HS-5 (cell line): ENCODE data around the gene CASZ1.

Source experiments
- DNase-seq: peaks from one replicate; pipeline ENCODE4 v3.0.0-alpha.2; 2012; ENCODE audit warnings: low read depth

CASZ1 gene, protein sequence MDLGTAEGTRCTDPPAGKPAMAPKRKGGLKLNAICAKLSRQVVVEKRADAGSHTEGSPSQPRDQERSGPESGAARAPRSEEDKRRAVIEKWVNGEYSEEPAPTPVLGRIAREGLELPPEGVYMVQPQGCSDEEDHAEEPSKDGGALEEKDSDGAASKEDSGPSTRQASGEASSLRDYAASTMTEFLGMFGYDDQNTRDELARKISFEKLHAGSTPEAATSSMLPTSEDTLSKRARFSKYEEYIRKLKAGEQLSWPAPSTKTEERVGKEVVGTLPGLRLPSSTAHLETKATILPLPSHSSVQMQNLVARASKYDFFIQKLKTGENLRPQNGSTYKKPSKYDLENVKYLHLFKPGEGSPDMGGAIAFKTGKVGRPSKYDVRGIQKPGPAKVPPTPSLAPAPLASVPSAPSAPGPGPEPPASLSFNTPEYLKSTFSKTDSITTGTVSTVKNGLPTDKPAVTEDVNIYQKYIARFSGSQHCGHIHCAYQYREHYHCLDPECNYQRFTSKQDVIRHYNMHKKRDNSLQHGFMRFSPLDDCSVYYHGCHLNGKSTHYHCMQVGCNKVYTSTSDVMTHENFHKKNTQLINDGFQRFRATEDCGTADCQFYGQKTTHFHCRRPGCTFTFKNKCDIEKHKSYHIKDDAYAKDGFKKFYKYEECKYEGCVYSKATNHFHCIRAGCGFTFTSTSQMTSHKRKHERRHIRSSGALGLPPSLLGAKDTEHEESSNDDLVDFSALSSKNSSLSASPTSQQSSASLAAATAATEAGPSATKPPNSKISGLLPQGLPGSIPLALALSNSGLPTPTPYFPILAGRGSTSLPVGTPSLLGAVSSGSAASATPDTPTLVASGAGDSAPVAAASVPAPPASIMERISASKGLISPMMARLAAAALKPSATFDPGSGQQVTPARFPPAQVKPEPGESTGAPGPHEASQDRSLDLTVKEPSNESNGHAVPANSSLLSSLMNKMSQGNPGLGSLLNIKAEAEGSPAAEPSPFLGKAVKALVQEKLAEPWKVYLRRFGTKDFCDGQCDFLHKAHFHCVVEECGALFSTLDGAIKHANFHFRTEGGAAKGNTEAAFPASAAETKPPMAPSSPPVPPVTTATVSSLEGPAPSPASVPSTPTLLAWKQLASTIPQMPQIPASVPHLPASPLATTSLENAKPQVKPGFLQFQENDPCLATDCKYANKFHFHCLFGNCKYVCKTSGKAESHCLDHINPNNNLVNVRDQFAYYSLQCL (N-terminal part only)

DNA sequence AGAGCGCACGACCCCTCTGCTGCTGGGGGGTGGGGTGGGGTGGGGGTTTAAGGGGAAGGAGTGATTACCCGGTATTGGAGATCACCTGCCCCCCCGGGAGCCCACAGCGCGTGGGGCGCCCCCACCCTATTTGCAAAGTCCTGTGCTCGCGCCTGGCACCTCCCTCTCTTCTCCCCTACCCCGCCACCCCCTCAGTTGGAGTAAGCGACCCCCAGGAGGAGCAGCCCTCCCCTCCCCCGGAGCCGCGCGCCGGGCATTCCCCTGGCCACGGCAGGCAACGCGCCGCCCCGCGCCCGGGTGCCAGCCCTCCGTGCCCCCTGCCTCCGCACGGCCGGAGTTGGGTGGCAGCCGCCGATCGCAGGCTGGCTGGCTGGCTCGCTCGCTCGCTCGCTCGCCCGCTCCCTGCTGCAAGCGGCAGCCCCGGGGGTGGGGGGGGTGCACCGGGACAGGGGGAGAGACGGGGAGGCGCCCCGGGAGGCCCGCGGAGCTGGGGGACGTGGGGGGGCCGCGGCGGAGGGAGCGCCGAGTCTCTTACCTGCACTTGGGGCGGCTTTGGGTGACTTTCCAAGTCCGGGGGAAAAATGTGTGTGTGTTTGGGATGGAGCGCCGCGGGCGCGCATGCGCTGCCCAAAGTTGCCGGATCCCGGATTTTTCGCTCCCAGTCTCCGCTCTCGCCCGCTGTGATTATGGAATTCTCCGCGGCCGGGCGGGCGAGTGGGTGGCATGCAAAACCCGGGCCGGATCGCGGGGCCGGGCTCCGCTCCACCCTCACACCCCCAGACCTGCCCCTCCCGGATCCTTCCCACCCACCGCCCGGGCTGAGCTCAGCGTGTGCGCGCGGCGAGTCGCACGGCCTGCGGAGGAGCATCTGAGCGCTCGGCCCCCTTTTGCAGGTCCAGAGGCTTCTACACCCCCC is at the start of gene CASZ1:
TSS of gene CASZ1 (minus strand) at position 618 of the 916 bp plus-strand sequence. CDS start 102,757 bp downstream, outside the sequence.
- peak; percentile 37 for DNase-seq

DNA sequence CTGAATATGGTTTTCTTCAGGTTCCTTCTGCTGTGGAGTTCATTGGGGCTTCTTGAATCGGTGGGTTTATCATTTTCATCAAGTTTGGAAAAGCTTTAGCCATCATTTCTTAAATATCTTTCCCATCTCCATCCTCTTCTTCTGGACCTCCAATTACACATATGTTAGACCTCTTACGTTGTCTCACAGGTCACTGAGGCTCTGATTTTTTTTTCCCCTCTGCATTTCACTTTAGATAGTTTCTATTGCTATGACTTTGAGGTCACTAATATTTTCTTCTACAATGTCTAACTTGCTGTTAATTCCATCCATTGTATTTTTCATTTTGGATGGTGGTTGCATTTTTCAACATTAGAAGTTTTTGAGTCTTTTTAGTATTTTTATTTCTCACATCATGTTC is 47.3 kb upstream of the CASZ1 start:
- no peak for DNase-seq

DNA sequence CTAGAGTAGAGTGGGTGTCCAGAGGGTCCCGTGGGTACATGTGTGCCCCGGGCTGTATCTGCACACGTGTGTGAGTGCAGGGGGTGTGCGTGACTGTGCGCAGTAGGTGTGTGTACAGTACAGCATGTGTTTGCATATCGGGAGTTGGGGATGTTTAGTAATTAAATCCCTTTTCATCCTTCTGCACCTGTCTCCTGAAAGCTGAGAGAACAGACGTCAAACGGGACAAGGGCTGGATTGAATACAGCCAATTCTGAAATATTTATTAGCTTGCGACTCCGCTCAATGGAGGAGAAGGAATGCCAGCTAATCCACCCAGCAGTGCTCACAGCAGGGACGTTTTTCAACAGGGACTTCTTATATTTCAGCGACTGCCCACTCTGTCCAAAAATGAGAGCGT is 44.7 kb upstream of the CASZ1 start:
- no peak for DNase-seq

DNA sequence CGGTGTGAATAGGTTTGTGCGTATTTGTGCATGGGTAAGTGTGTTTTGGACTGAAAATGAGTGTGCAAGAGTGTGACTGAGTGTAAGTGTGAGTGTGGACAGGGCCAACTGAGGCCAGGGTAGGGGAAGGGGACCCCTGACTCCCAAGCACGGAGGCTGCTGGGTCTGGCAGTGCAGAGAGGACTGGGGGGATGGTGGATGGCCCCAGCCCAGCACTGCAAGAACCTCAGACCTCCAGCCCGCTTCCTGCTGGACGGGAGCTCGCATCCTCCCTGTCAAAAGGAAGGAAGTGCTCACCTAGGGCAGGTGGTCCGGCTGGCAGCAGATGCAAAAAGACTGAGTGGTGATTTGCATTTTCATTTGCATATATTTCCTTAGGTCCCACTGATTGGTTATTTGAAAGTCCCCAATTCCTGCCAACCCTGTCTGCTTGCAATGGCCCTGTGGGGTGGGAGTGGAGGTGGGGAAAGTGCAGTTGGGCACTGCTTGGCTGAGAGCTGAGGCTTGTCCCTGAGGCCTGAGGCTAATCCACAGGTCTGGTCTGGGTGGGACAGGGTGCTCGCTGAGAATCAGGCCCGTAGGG is 42.8 kb upstream of the CASZ1 start:
- DNase-seq = no peak

DNA sequence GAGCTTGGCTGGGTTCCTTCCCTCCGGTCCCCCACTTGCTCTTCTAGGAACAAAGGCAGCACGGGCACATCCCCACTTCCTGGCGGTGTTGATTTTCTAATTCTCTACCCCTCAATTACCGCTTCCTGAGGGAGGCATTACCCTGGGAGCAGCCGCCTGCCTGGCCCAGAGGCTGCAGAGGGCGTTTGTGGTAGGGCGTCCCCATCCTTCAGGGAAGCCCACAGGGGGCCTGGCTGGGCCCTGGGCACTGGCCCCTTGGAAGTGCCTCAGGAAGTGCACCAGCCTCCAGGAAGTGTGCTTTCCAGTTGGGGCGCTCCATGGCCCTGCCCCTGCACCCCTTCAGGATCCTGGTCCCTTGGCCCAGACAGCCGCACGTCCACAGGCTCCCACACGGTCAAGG is 42.1 kb upstream of the CASZ1 start:
- DNase-seq = no peak

DNA sequence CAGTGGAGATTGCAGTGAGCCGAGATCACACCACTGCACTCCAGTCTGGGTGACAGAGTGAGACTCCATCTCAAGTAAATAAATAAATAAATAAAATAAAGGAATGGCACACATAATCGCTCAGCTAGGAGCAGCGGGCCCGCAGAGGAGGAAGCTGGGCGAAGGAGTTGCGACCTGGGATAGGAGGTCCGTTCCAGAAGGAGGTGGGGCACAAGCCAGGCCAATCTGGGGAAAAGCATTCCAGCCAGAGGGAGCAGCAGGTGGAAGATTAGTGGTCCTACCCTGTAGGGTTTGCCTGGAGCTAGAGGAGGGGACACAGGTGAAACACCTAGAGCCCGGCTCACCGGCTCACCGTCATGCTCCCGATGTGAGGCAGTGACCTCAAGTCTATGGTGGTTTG is 40.3 kb upstream of the CASZ1 start:
- no peak for DNase-seq

DNA sequence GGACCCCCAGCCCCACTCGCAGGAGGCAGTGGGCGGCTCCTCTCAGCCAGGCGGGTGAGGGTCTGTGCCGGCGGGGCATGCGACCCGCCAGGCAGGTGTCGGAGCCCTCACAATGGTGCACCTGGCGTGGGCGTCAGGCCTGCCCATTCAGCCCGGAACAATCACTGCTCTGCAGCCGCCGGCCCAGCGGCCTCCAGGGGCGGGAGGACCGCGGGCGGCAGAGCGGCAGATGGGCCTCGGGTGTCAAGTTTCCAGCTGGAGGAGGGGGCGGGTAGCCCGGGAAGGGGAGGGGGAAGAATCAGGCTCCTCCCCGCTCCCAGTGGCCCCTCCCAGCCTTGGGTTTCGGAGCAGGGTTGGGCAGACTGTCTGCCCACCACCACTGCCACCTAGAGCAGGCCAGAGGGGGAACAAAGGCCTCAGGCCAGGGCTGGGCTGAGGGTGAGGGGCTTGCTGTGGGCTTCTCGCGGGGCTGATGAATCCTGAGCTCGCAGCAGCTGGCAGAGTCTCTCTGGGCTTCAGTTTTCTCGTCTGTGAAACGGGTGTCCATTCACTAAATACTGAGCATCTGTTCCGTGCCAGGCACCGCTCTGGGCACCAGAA is 39.5 kb upstream of the CASZ1 start:
- DNase-seq = no peak

DNA sequence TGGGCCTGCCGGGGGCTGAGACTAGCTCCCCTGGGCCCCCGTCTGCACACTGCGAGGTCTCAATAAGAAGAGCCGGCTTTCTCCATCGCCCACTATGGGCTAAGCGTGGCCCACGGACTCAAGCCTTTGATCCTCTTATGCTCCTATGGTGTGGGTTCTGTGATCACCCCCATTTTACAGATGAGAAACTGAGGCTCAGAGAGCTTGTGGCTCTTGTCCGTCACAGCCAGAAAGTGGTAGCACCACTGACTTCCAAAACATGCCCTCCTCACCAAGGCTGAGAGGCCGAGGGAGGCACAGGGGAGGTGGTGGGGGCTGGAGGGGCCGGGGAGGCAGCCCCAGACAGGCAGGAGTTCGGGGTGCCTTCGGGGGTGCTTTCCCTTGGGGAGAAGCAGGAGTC is 39.0 kb upstream of the CASZ1 start:
- no peak for DNase-seq

DNA sequence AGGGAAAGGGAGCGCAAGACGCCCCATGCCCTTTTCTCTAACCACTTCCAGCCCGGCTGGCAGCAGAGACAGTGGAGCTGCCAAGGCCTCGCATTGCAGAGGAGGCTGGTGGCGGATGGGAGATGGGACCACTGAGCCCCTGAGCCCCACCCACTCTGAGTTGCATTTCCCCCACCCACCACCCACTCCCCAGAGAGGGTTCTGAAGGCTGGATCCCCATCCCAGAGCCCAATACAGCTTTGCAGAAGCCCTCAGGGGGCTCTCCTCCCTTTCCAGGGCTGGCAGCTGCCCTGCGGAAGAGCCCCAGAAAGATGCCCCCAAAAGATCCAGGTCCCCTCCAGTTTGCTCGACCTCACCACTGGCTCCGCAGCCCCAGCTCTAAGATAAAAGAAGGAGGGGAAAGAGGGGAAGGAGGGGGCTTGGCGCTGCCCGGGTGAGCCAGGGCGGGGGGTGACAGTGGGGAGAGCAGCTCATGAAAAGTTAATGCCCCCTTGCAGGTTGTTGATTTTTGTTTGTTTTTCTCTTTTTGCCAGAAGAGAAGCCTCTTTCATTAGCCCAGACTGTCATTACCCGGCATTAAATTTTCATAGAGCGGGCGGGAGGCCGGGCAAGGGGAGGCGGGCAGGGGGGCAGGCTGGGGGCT is 38.4 kb upstream of the CASZ1 start:
- DNase-seq = no peak

DNA sequence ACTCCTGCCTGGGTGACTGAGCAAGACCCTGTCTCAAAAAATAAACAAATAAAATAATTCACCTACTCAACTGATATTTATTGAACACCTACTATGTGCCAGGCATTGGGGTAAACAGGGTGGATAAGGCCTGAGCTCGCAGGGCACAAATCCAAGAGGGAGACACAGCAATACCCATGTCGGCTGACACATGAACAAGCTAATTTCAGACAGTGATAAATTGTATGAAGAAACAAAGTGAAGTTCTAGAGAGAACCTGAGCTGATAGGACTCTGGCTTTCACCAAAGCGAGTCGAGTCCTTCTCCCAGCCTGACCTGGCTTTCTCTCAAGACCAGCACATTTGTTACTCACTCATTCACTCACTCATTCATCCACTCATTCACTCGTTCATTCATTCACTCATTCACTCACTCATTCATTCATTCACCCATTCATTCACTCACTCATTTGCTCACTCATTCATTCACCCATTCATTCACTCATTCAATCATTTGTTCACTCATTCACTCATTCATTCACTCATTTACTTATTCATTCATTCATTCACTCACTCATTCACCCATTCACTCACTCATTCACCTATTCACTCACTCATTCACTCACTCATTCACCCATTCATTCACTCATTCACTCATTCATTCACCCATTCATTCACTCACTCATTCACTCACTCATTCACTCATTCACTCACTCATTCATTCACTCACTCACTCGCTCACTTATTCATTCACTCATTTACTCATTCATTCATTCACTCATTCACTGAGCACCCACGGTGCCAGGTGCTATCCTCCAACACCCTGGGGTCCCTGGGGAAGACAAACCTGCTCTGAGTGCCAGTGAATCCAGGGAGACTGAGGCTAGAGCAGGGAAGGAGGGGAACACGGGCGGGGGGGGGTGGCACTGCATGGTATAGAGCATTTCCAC is 37.4 kb upstream of the CASZ1 start:
- no peak for DNase-seq

DNA sequence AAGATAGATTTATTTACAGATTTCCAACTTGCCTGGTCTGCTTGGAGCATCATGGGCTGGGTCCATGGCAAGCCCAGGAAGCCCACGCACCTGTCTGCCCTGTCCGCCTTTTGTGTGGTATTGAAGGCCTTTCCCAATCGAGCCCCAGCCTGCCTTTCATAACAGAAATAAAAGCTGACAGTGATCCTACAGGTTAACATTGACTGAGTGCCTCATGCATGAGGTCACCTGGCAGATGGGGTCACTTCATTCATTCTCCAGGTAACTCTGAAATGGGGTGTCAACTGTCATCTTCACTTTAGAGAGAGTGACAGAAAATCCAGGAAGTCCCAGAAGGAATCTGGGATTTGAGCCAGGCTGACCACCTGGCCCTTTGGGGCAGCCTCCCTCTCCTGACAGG is 36.3 kb upstream of the CASZ1 start:
- DNase-seq = no peak

DNA sequence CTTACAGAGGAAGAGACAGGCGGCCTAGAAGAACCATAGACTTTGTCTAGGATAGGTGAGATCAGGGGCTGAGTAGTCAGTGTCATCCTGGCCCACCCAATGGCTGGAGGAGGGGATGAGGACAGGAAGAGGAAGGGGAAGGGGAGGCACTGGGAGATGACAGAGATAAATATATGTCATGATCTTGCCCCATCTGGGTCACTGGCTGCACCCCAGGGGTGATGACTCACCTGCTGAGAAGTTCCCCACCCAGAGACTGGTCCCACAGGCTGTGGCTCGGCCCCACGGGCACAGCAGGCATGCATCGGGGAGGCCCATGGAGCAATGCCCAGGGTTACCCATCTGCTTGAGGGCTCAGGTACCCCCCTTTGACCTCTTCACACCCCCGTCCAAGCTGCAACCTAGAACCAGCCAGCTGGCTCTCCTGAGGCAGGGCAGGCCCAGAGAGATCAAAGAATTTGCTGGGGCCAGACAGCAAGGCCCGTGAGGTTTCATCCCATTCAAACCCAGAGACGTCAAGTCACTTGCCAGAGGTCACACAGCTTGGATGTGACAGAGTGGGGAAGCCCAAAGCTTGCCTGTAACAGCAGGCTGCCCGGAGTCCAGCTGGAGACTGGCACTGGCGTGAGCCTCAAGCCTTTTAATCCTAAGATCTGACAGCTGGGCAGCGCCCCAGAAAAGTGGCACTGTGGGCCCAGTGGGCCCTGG is 34.7 kb upstream of the CASZ1 start:
- DNase-seq = peak; percentile 3

DNA sequence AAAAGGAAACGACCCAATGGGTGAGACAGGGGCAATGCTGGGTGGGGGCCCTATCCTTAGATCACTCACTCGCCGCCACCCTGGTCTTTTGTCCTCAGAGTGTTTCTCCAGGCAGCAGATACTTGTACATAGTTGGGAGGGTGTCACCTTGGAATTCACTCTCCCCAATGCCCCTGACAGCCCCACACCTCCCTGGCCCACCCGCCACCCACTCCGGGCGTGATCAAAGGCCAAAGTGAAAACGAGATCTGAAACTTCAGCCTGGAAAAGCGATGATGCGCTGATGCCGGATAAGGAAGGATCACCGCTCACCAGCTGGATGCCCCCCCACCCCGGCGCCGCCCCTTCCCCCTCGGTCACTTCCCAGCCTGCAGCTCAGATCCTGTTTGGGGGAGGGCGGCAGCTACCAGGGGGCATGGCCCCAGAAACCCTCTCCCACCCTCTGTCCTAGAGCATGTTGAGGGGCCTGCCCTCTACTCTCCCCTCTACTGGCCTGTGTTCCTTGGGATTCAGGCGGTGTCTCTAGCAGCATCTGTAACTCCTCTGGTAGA is 33.6 kb upstream of the CASZ1 start:
- no peak for DNase-seq

DNA sequence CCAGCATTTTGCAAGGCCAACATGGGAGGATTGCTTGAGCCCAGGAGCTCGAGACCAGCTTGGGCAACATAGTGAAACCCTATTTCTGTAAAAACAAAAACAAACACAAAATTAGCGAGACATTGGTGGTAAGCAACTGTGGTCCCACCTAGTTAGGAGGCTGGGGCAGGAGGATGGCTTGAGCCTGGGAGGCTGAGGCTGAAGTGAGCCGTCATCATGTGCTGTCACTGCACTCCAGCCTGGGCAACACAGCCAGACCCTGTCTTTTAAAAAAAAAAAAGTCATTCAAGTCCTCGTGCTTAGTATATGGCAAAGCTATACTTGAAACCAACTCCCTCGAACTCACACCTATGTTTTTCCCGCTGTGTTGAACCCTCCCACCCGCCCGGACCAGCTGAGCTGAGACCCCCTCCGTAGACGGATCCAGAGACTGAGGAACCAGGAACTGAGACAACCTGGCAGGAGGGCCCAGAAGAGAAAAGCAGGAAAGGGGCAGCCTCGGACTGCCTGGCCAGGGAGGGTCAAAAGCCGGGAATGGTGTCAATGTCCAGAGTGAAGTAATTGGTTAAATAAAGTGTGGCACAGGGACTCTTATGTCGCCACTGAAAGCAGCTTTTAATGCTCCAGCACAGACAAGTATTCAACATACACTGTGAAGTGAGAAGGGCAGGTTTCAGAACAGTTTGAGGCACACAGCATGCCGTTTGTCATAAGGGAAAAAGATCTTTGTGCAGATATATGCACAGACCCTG is 32.8 kb upstream of the CASZ1 start:
- DNase-seq = no peak

DNA sequence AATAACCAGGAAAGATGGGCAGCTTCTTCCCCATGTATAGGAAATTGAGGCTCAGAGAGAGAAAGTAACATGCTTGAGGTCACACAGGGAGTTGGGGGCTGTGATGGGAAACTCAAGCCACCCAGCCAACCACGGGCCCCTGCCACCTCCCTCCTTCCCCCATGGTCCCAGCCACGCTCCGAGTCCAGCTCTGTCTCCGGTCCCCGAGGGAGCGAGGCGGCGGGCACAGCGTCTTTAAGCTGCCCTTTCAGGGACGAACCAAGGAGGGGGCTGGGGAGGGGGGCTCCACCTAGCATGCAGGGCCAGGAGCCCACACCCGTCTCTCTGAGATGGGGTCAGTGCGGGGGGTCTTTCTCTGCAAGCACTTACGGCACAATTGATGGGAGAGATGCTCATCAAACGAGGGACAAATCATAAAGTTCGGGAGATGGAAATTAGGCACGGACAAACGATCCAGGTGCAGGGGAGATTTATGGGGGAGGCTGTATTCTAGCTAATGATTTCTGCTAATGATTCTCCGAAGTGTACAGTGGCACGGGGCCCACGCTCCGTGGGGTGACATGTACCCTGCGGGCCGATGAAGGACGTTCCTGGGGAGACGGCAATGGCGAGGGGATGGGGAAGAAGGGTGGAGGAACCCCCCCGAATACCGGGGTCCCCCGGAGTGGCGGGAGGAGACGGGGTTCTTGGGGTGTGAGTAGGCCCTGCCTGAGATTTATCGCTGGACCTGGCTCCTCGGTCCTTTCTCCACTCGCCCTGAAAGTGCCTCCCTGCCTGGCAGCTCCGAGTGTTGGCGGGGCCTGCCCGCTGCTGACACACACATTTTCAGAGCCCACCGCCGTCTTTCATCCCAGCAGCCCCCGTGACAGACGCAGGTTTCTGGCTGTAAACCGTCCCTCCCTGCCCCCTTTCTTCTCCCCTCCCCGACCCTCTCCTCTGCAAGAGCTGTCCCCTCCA is 31.2 kb upstream of the CASZ1 start:
- no peak for DNase-seq

DNA sequence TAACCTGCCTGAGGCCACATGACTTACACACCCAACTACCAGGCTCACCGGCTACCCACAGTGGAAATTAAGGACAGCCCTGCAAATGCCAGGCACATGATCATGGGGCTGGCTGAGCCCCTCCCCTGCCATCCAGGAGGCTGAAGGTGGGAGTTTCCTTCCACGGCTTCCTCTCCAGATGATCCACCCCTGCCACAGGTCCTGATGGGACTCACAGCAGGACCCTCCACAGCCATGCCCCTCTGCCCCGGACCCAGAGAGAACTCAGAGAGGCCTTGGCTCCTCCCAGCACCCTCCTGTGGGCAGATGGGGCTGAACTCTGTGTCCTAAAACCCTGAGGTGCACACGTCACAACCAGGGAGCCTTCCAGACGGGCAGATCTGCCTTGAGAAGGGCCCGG is 29.1 kb upstream of the CASZ1 start:
- no peak for DNase-seq
